Body of pancreas (tissue), 4 donors: Measurements from ENCODE around the gene PRDM16. TPM values are rescaled to one million over a fixed set of nuclear protein-coding genes. Genes with fewer than 3 reads are reported as not detected.

ENCODE experiments used
- ATAC-seq: fragments of 150-250 bp; one replicate; pipeline ENCODE4 v1.9.1; 2016
- DNase-seq, 4 donors: peaks; one replicate each; pipeline ENCODE4 v3.0.0-alpha.2; 2019
- H3K27ac ChIP-seq, 4 donors: fragments of 200-600 bp; sonication (generic); 1 replicate in 3 of 4; 2 replicates in 1 of 4; pipeline versions ENCODE4 v1.5.1 to v1.6.1; 2016 to 2019; ENCODE audit warnings: mild to moderate bottlenecking in 1 of 4, mixed read lengths in 1 of 4, moderate library complexity in 1 of 4
- H3K27me3 ChIP-seq, 2 donors: fragments of 200-600 bp; sonication (generic); one replicate each; pipeline ENCODE4 v1.6.0; 2016; ENCODE audit warnings: mild to moderate bottlenecking in 1 of 2
- H3K36me3 ChIP-seq, 2 donors: fragments of 200-600 bp; sonication (generic); replicated peaks in 1 of 2; 2 replicates each; pipeline ENCODE4 v1.5.1; 2016; ENCODE audit warnings: low read depth in 2 of 2; ENCODE audit not compliant: insufficient read depth in 1 of 2
- H3K4me1 ChIP-seq: fragments of 200-600 bp; sonication (generic); one replicate; pipeline ENCODE4 v1.6.0; 2016
- H3K4me3 ChIP-seq, 2 donors: fragments of 200-600 bp; sonication (generic); 1 replicate in 1 of 2; 2 replicates in 1 of 2; pipeline ENCODE4 v1.5.1; 2016 to 2019
- H3K9me3 ChIP-seq, 3 donors: fragments of 200-600 bp; sonication (generic); 1 replicate in 2 of 3; 2 replicates in 1 of 3; pipeline ENCODE4 v1.5.1; 2016
- CTCF ChIP-seq, 7 experiments: fragments of 450-650 bp in 4 of 7; fragments of 200-600 bp in 3 of 7; sonication (generic) in 3 of 7; IDR thresholded peaks; one replicate each; pipeline ENCODE4 v1.5.1; 2016 to 2019; ENCODE audit warnings: antibody characterized with exemption in 7 of 7
- POLR2A ChIP-seq, 3 donors: fragments of 450-650 bp; IDR thresholded peaks; one replicate each; pipeline ENCODE4 v1.6.1; 2016; ENCODE audit warnings: antibody characterized with exemption in 3 of 3, mild to moderate bottlenecking in 2 of 3
- WGBS, 2 donors: methylation state at CpG; one replicate each; pipeline ENCODE4 v1.1.5; 2017; 5-methylcytosine and 5-hydroxymethylcytosine counted together
- intact Hi-C: fragments of 100-400 bp; cut with DNase I; formaldehyde crosslinking; loops from one replicate; pipeline ENCODE4 v1.15.1; 2023
- total RNA-seq, 2 donors: library from RNA; depleted of rRNA; stranded (reverse); fragments of >200 nt; gene quantifications; one replicate each; pipeline ENCODE4 v1.1.0, GENCODE V29; 2016

The PRDM16 gene
- total RNA-seq, 2 donors from 2014 or later: 15.2 to 16.6 TPM

GRCh38 chr1:3226191-3226590 is 157.2 kb downstream of the PRDM16 start:
- Histone ChIP-seq H3K9me3 (no peaks in the 10 kb centered on the region), H3K4me3 (no peak overlapping the region), H3K36me3 (no peaks in the 10 kb centered on the region), H3K4me1 (peaks cover 33% of the 10 kb centered on the region), H3K27me3 (no peaks in the 10 kb centered on the region), H3K27ac (no peak overlapping the region)
- intact Hi-C loops: no loop called here
- WGBS, 2 donors: 68 to 95% methylated on average over 14 to 15 of the region's 15 CpGs
- ATAC-seq (no peak), DNase-seq (no peak)
- TF ChIP-seq POLR2A (IDR thresholded peaks at IDR 0.05) (no peak), CTCF (IDR thresholded peaks at IDR 0.05) (no peak)

- intact Hi-C loops: no loop called here
- no peak for TF ChIP-seq CTCF (IDR thresholded peaks at IDR 0.05)
- no peak for TF ChIP-seq POLR2A (IDR thresholded peaks at IDR 0.05)
- Histone ChIP-seq H3K36me3 (no peaks in the 10 kb centered on the region), H3K27ac (no peak overlapping the region), H3K4me3 (no peak overlapping the region), H3K9me3 (no peaks in the 10 kb centered on the region), H3K4me1 (peaks cover 27% of the 10 kb centered on the region), H3K27me3 (no peaks in the 10 kb centered on the region)
- DNase-seq: no peak
- 82 to 93% methylated on average over 26 to 27 of the region's 27 CpGs for WGBS, 2 donors
- ATAC-seq: no peak
Measured at GRCh38 chr1:3226701-3227350, 157.8 kb downstream of the PRDM16 start.

- Histone ChIP-seq H3K4me1 (peaks cover 24% of the 10 kb centered on the region), H3K4me3 (no peak overlapping the region), H3K36me3 (no peaks in the 10 kb centered on the region), H3K9me3 (no peaks in the 10 kb centered on the region), H3K27ac (no peak overlapping the region), H3K27me3 (no peaks in the 10 kb centered on the region)
- TF ChIP-seq CTCF (IDR thresholded peaks at IDR 0.05): no peak
- no peak for TF ChIP-seq POLR2A (IDR thresholded peaks at IDR 0.05)
- ATAC-seq (no peak), DNase-seq (no peak)
- intact Hi-C loops: no loop called here
- WGBS, 2 donors: 73 to 91% methylated on average over 10 to 15 of the region's 17 CpGs
Measured at GRCh38 chr1:3227351-3227704, 158.3 kb downstream of the PRDM16 start.

- Histone ChIP-seq H3K36me3 (no peaks in the 10 kb centered on the region), H3K9me3 (no peaks in the 10 kb centered on the region), H3K4me1 (peaks cover 18% of the 10 kb centered on the region), H3K27ac (no peak overlapping the region), H3K4me3 (no peak overlapping the region), H3K27me3 (no peaks in the 10 kb centered on the region)
- DNase-seq (no peak), ATAC-seq (no peak)
- TF ChIP-seq POLR2A (IDR thresholded peaks at IDR 0.05) (no peak), CTCF (IDR thresholded peaks at IDR 0.05) (no peak)
- 90 to 91% methylated on average over 20 of the region's 20 CpGs for WGBS, 2 donors
- intact Hi-C loops: no loop called here
Measured at GRCh38 chr1:3227893-3228292, 158.9 kb downstream of the PRDM16 start.

- intact Hi-C loops: no loop called here
- H3K4me3 ChIP-seq: no peak overlapping the region
- peaks cover 7% of the 10 kb centered on the region for H3K4me1 ChIP-seq
- DNase-seq (no peak), ATAC-seq (no peak)
- no peaks in the 10 kb centered on the region for H3K9me3 ChIP-seq
- H3K36me3 ChIP-seq: no peaks in the 10 kb centered on the region
- TF ChIP-seq CTCF (IDR thresholded peaks at IDR 0.05) (no peak), POLR2A (IDR thresholded peaks at IDR 0.05) (no peak)
- no peaks in the 10 kb centered on the region for H3K27me3 ChIP-seq
- H3K27ac ChIP-seq: no peak overlapping the region
- WGBS, 2 donors: 72 to 77% methylated on average over 7 to 12 of the region's 14 CpGs
Measured at GRCh38 chr1:3229081-3229725, 160.2 kb downstream of the PRDM16 start.
